Nephron (organoid): ENCODE data around the gene NAGLU.
"Not testable (repeated sequence)": the region's sequence is repeated elsewhere in the genome, so short reads cannot be mapped to it uniquely, and the experiment has no call there.

Experiments
- H3K27ac Mint-ChIP-seq, 3 experiments: 2 replicates each; pipeline ENCODE4 v1.8.0; 2020; ENCODE audit warnings: mixed read lengths in 3 of 3, mild to moderate bottlenecking in 2 of 3, moderate library complexity in 1 of 3
- H3K27me3 Mint-ChIP-seq: 2 replicates; pipeline ENCODE4 v1.8.0; 2021; ENCODE audit warnings: low read depth, mild to moderate bottlenecking, moderate library complexity, mixed read lengths
- H3K36me3 Mint-ChIP-seq: 2 replicates; pipeline ENCODE4 v1.8.0; 2020; ENCODE audit warnings: low read depth, mixed read lengths
- H3K4me1 Mint-ChIP-seq: 2 replicates; pipeline ENCODE4 v1.8.0; 2020; ENCODE audit warnings: mixed read lengths
- H3K4me3 Mint-ChIP-seq, 3 experiments: 2 replicates each; pipeline ENCODE4 v1.8.0; 2020; ENCODE audit warnings: mild to moderate bottlenecking in 3 of 3, mixed read lengths in 3 of 3, moderate library complexity in 2 of 3
- H3K9me3 Mint-ChIP-seq: 2 replicates; pipeline ENCODE4 v1.8.0; 2020; ENCODE audit warnings: mixed read lengths
- CTCF ChIP-seq, 3 experiments: fragments of 200-600 bp; sonication (generic); IDR thresholded peaks; one replicate each; pipeline ENCODE4 v1.5.0; 2021; ENCODE audit warnings: antibody characterized with exemption in 3 of 3; ENCODE audit not compliant: unreplicated experiment in 3 of 3

Gene NAGLU

GRCh38 chr17:42553866-42554249 lies 17.8 kb downstream of the NAGLU start:
- H3K27me3 Mint-ChIP-seq: peaks cover 5% of the 10 kb centered on the region
- no peaks in the 10 kb centered on the region for H3K36me3 Mint-ChIP-seq
- peaks cover 24% of the 10 kb centered on the region for H3K4me1 Mint-ChIP-seq
- H3K27ac Mint-ChIP-seq: peak overlapping the region in 2 of 3 experiments; percentile 76 to 96
- peak overlapping the region; percentile 94 to 97 (median 96) for H3K4me3 Mint-ChIP-seq
- no peaks in the 10 kb centered on the region for H3K9me3 Mint-ChIP-seq
- no peak for TF ChIP-seq CTCF (IDR thresholded peaks at IDR 0.05; ENCODE audit: unreplicated experiment in 3 of 3)

- Mint-ChIP-seq H3K4me3 (peak overlapping the region; percentile 94 to 97 (median 96)), H3K4me1 (peaks cover 22% of the 10 kb centered on the region), H3K9me3 (no peaks in the 10 kb centered on the region), H3K27ac (peak overlapping the region; percentile 76 to 96 (median 94)), H3K36me3 (no peaks in the 10 kb centered on the region), H3K27me3 (no peaks in the 10 kb centered on the region)
- no peak for TF ChIP-seq CTCF (IDR thresholded peaks at IDR 0.05; ENCODE audit: unreplicated experiment in 3 of 3)
Observed at GRCh38 chr17:42554250-42555121, 18.4 kb downstream of the NAGLU start.

- Mint-ChIP-seq H3K36me3 (no peaks in the 10 kb centered on the region), H3K4me3 (peak overlapping the region; percentile 94 to 97 (median 96)), H3K27ac (peak overlapping the region; percentile 76 to 96 (median 94)), H3K9me3 (no peaks in the 10 kb centered on the region), H3K27me3 (no peaks in the 10 kb centered on the region), H3K4me1 (peaks cover 22% of the 10 kb centered on the region)
- TF ChIP-seq CTCF (IDR thresholded peaks at IDR 0.05; ENCODE audit: unreplicated experiment in 3 of 3): no peak
Observed at GRCh38 chr17:42555122-42555622, 19.1 kb downstream of the NAGLU start.

GRCh38 chr17:42555961-42556617 lies 20.0 kb downstream of the NAGLU start:
- Mint-ChIP-seq H3K4me1 (peaks cover 17% of the 10 kb centered on the region), H3K27ac (peak overlapping the region; percentile 49 to 96 (median 76)), H3K4me3 (peak overlapping the region; percentile 94 to 97 (median 96))
- H3K36me3 Mint-ChIP-seq, H3K27me3 Mint-ChIP-seq, H3K9me3 Mint-ChIP-seq: not testable (repeated sequence)

- Mint-ChIP-seq H3K36me3 (no peaks in the 10 kb centered on the region), H3K27ac (peak overlapping the region in 1 of 3 experiments; percentile 52), H3K4me1 (peaks cover 29% of the 10 kb centered on the region), H3K9me3 (no peaks in the 10 kb centered on the region), H3K4me3 (peak overlapping the region in 1 of 3 experiments; percentile 32), H3K27me3 (no peaks in the 10 kb centered on the region)
- no peak for TF ChIP-seq CTCF (IDR thresholded peaks at IDR 0.05; ENCODE audit: unreplicated experiment in 3 of 3)
Observed at GRCh38 chr17:42559075-42559474, 23.0 kb downstream of the NAGLU start.

DNA sequence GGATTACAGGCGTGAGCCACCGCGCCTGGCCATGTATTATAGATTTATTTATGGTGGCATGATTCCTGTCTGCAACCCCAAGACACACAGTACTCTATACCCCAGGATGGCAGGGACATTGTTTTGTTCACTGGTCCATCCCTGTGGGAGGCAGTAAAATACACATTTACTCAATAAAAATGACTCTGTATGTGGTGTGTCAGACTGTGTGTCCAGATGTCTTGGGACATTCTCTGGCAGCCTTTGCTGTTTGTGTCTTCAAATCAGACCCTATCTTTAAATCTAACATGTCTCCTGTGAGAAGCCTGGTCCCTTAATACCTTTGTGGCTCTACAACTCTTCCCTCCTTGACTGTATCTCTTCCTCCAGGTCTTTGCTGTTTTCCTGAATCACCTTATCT lies 24.2 kb downstream of the NAGLU start:
- Mint-ChIP-seq H3K9me3 (no peaks in the 10 kb centered on the region), H3K27me3 (no peaks in the 10 kb centered on the region), H3K4me1 (peaks cover 23% of the 10 kb centered on the region), H3K36me3 (no peaks in the 10 kb centered on the region), H3K27ac (peak overlapping the region; percentile 52 to 73 (median 71)), H3K4me3 (peak overlapping the region; percentile 76 to 83 (median 81))
- no peak for TF ChIP-seq CTCF (IDR thresholded peaks at IDR 0.05; ENCODE audit: unreplicated experiment in 3 of 3)
